SK-N-MC (cell line): ENCODE measurements around the gene DOCK6.
"Not testable (repeated sequence)": the region's sequence is repeated elsewhere in the genome, so short reads cannot be mapped to it uniquely, and the experiment has no call there.

Experiments used
- DNase-seq: peaks from one replicate; pipeline ENCODE4 v3.0.0-alpha.2; 2011; ENCODE audit warnings: low read depth, low spot score
- H3K27ac ChIP-seq: fragments of 200-600 bp; sonication (generic); 2 replicates; pipeline ENCODE4 v1.5.1; 2016; ENCODE audit warnings: mixed run types
- H3K36me3 ChIP-seq: fragments of 200-600 bp; sonication (generic); 2 replicates; pipeline ENCODE4 v1.6.1; 2017; ENCODE audit warnings: antibody characterized with exemption, low read length, mixed read lengths; ENCODE audit not compliant: insufficient read depth
- H3K4me3 ChIP-seq: fragments of 200-600 bp; sonication (generic); 2 replicates; pipeline ENCODE4 v1.5.1; 2016
- H3K9ac ChIP-seq: fragments of 200-600 bp; sonication (generic); 2 replicates; pipeline ENCODE4 v1.8.0; 2017; ENCODE audit warnings: mixed run types, mixed read lengths; ENCODE audit not compliant: insufficient read length
- H3K9me3 ChIP-seq: fragments of 200-600 bp; sonication (generic); 2 replicates; pipeline ENCODE4 v1.6.1; 2017; ENCODE audit warnings: low read depth, mild to moderate bottlenecking, antibody characterized with exemption, low read length, moderate library complexity, mixed read lengths
- EZH2 ChIP-seq: fragments of 200-600 bp; sonication (generic); IDR thresholded peaks from one replicate; pipeline ENCODE4 v1.6.1; 2017; ENCODE audit warnings: antibody characterized with exemption
- FOXP2 ChIP-seq: optimal IDR thresholded peaks from 2 replicates; pipeline ENCODE3; 2011; ENCODE audit warnings: mild to moderate bottlenecking, moderate library complexity; ENCODE audit not compliant: insufficient read depth; ENCODE audit errors: extremely low read length, control extremely low read depth
- POLR2AphosphoS5 ChIP-seq: IDR thresholded peaks from 2 replicates; pipeline ENCODE4 v1.6.1; 2012; ENCODE audit warnings: mild to moderate bottlenecking, low read depth, low read length, borderline replicate concordance

The DOCK6 gene

GRCh38 chr19:11182994-11183393 lies 79.3 kb downstream of the DOCK6 start:
- Histone ChIP-seq H3K36me3 (peaks cover 43% of the 10 kb centered on the region), H3K27ac (no peak overlapping the region), H3K4me3 (no peak overlapping the region), H3K9me3 (0 out of 2 replicates have a peak, but pooled peaks cover 3% of the 10 kb centered on the region), H3K9ac (no peak overlapping the region)
- no peak for TF ChIP-seq FOXP2
- TF ChIP-seq POLR2AphosphoS5 = no peak
- no peak for TF ChIP-seq EZH2
- no peak for DNase-seq

- TF ChIP-seq POLR2AphosphoS5 (no peak), FOXP2 (no peak), EZH2 (no peak)
- H3K9ac ChIP-seq = no peak overlapping the region
- no peak for DNase-seq
- H3K9me3 ChIP-seq = 0 out of 2 replicates have a peak, but pooled peaks cover 3% of the 10 kb centered on the region
- no peak overlapping the region for H3K4me3 ChIP-seq
- H3K36me3 ChIP-seq = peaks cover 48% of the 10 kb centered on the region
- no peak overlapping the region for H3K27ac ChIP-seq
Measured at GRCh38 chr19:11181488-11181887, 80.8 kb downstream of the DOCK6 start.

- DNase-seq, H3K27ac ChIP-seq, H3K9me3 ChIP-seq, H3K9ac ChIP-seq, H3K4me3 ChIP-seq: not testable (repeated sequence)
- H3K36me3 ChIP-seq = peaks cover 52% of the 10 kb centered on the region
Measured at GRCh38 chr19:11180975-11181374, 81.3 kb downstream of the DOCK6 start.

- Histone ChIP-seq H3K4me3 (no peak overlapping the region), H3K9ac (no peak overlapping the region), H3K9me3 (0 out of 2 replicates have a peak, but pooled peaks cover 3% of the 10 kb centered on the region), H3K36me3 (peaks cover 52% of the 10 kb centered on the region), H3K27ac (peak overlapping the region; percentile 56; the same call in 1 of the 2 replicates)
- no peak for DNase-seq
- TF ChIP-seq POLR2AphosphoS5 (no peak), FOXP2 (no peak), EZH2 (no peak)
Measured at GRCh38 chr19:11180346-11180745, 82.0 kb downstream of the DOCK6 start.

- H3K27ac ChIP-seq = peak overlapping the region; percentile 68
- DNase-seq = no peak
- TF ChIP-seq POLR2AphosphoS5 (0 out of 2 replicates have a peak, but pooled peaks have one; percentile 24), EZH2 (no peak)
- H3K36me3 ChIP-seq = peaks cover 48% of the 10 kb centered on the region
- no peak overlapping the region for H3K9ac ChIP-seq
- 0 out of 2 replicates have a peak, but pooled peaks cover 3% of the 10 kb centered on the region for H3K9me3 ChIP-seq
- H3K4me3 ChIP-seq = no peak overlapping the region
Measured at GRCh38 chr19:11179716-11180297, 82.5 kb downstream of the DOCK6 start.

- peaks cover 50% of the 10 kb centered on the region for H3K36me3 ChIP-seq
- H3K9ac ChIP-seq, H3K4me3 ChIP-seq, DNase-seq, H3K27ac ChIP-seq, H3K9me3 ChIP-seq: not testable (repeated sequence)
Measured at GRCh38 chr19:11179145-11179465, 83.2 kb downstream of the DOCK6 start.

GRCh38 chr19:11177592-11177991 lies 84.7 kb downstream of the DOCK6 start:
- Histone ChIP-seq H3K9me3 (no peaks in the 10 kb centered on the region), H3K9ac (no peak overlapping the region), H3K36me3 (peaks cover 50% of the 10 kb centered on the region; the same call in 1 of the 2 replicates), H3K27ac (no peak overlapping the region), H3K4me3 (no peak overlapping the region)
- DNase-seq = no peak
- TF ChIP-seq FOXP2 (no peak), POLR2AphosphoS5 (no peak), EZH2 (no peak)

GRCh38 chr19:11176466-11177193 lies 85.7 kb downstream of the DOCK6 start:
- TF ChIP-seq EZH2 (no peak), FOXP2 (no peak), POLR2AphosphoS5 (no peak)
- no peak for DNase-seq
- H3K9ac ChIP-seq = no peak overlapping the region
- H3K27ac ChIP-seq = no peak overlapping the region
- H3K4me3 ChIP-seq = no peak overlapping the region
- peaks cover 54% of the 10 kb centered on the region; the same call in 1 of the 2 replicates for H3K36me3 ChIP-seq
- no peaks in the 10 kb centered on the region for H3K9me3 ChIP-seq

GRCh38 chr19:11175920-11176319 lies 86.4 kb downstream of the DOCK6 start:
- Histone ChIP-seq H3K36me3 (peaks cover 54% of the 10 kb centered on the region; the same call in 1 of the 2 replicates), H3K4me3 (no peak overlapping the region), H3K9me3 (no peaks in the 10 kb centered on the region), H3K27ac (no peak overlapping the region), H3K9ac (no peak overlapping the region)
- no peak for TF ChIP-seq POLR2AphosphoS5
- no peak for TF ChIP-seq EZH2
- TF ChIP-seq FOXP2 = no peak
- no peak for DNase-seq
